SK-N-SH (cell line): Measurements from ENCODE around the gene APC2. TPM values are rescaled to one million over a fixed set of nuclear protein-coding genes. Genes with fewer than 3 reads are reported as not detected.
A peak's percentile ranks its signal among the peaks of the same experiment; 100 is the strongest.

Source experiments
- CTCF ChIA-PET: fragments of 300-600, 350-600 bp; formaldehyde crosslinking; extraction: SDS; loops from one replicate; lab custom pipeline; 2021; lab: Yijun Ruan, JAX
- POLR2A ChIA-PET: fragments of 350-600 bp; sonication (Branson Sonifier 250); formaldehyde crosslinking; extraction: SDS; loops from one replicate; lab custom pipeline; 2020; ENCODE audit warnings: antibody characterized with exemption, inconsistent platforms; lab: Yijun Ruan, JAX
- DNase-seq: peaks from one replicate; pipeline ENCODE4 v3.0.0; 2012
- H2AFZ ChIP-seq: fragments of 200-600 bp; sonication (generic); 2 replicates; pipeline ENCODE4 v1.8.1; 2016; ENCODE audit warnings: antibody characterized with exemption, mild to moderate bottlenecking, low read depth
- H3F3A ChIP-seq: fragments of 200-600 bp; sonication (generic); replicated peaks from 2 replicates; pipeline ENCODE3; 2016; ENCODE audit warnings: antibody characterized with exemption, mild to moderate bottlenecking; ENCODE audit not compliant: insufficient read depth
- H3K27ac ChIP-seq, 2 experiments: fragments of 200-500 bp in 1 of 2; fragments of 200-600 bp in 1 of 2; sonication (Bioruptor generic) in 1 of 2; sonication (generic), shearing (Covaris generic) in 1 of 2; 2 replicates each; pipeline versions ENCODE4 v1.5.1 to v1.6.1; 2014 to 2016; ENCODE audit warnings: low read depth in 2 of 2, inconsistent platforms in 1 of 2, low read length in 1 of 2, mild to moderate bottlenecking in 1 of 2, mixed read lengths in 1 of 2
- H3K27me3 ChIP-seq: fragments of 200-600 bp; sonication (generic), shearing (Covaris generic); 2 replicates; pipeline ENCODE4 v1.6.1; 2016; ENCODE audit warnings: mixed run types; ENCODE audit not compliant: insufficient read depth
- H3K36me3 ChIP-seq, 2 experiments: fragments of 200-500 bp in 1 of 2; fragments of 200-600 bp in 1 of 2; sonication (Bioruptor generic) in 1 of 2; sonication (generic) in 1 of 2; replicated peaks in 1 of 2; 2 replicates each; pipeline versions ENCODE3 to v1.5.1; 2014 to 2016; ENCODE audit warnings: low read length in 1 of 2, mild to moderate bottlenecking in 1 of 2; ENCODE audit not compliant: insufficient read depth in 2 of 2, control insufficient read depth in 1 of 2
- H3K4me1 ChIP-seq, 2 experiments: fragments of 200-500 bp in 1 of 2; fragments of 200-600 bp in 1 of 2; sonication (Bioruptor generic) in 1 of 2; sonication (generic), shearing (Covaris generic) in 1 of 2; 2 replicates each; pipeline versions ENCODE4 v1.5.1 to v1.6.1; 2014 to 2016; ENCODE audit warnings: low read depth in 1 of 2, low read length in 1 of 2, mixed run types in 1 of 2; ENCODE audit not compliant: insufficient read depth in 2 of 2, control insufficient read depth in 1 of 2
- H3K4me2 ChIP-seq: fragments of 200-600 bp; sonication (generic), shearing (Covaris generic); 2 replicates; pipeline ENCODE4 v1.6.1; 2017; ENCODE audit warnings: mixed run types
- H3K4me3 ChIP-seq, 2 experiments: fragments of 200-500 bp in 1 of 2; fragments of 200-600 bp in 1 of 2; sonication (Bioruptor generic) in 1 of 2; sonication (generic), shearing (Covaris generic) in 1 of 2; 2 replicates each; pipeline versions ENCODE4 v1.5.1 to v1.8.1; 2014 to 2016; ENCODE audit warnings: low read depth in 2 of 2, inconsistent platforms in 1 of 2, low read length in 1 of 2, mild to moderate bottlenecking in 1 of 2, mixed read lengths in 1 of 2, moderate library complexity in 1 of 2
- H3K79me2 ChIP-seq: fragments of 200-600 bp; sonication (generic); 2 replicates; pipeline ENCODE4 v1.8.1; 2017; ENCODE audit warnings: mild to moderate bottlenecking; ENCODE audit not compliant: insufficient read depth
- H3K9ac ChIP-seq: fragments of 200-600 bp; sonication (generic); 2 replicates; pipeline ENCODE4 v1.6.1; 2017; ENCODE audit warnings: mixed run types
- H3K9me2 ChIP-seq: fragments of 200-600 bp; sonication (generic); 2 replicates; pipeline ENCODE4 v1.6.1; 2017; ENCODE audit warnings: mixed run types
- H3K9me3 ChIP-seq: fragments of 200-600 bp; sonication (generic); 2 replicates; pipeline ENCODE4 v1.6.1; 2017; ENCODE audit warnings: mixed run types, mild to moderate bottlenecking, moderate library complexity
- H4K20me1 ChIP-seq: fragments of 200-600 bp; sonication (generic); 2 replicates; pipeline ENCODE4 v1.6.1; 2017; ENCODE audit warnings: mild to moderate bottlenecking, mixed run types; ENCODE audit not compliant: insufficient read depth
- CHD2 ChIP-seq: fragments of 150-350 bp; IDR thresholded peaks from 2 replicates; pipeline ENCODE4 v1.6.1; 2018; ENCODE audit warnings: low read length; ENCODE audit not compliant: partially characterized antibody
- EZH2phosphoT487 ChIP-seq: fragments of 200-600 bp; sonication (generic); IDR thresholded peaks from 2 replicates; pipeline ENCODE4 v1.6.1; 2017; ENCODE audit warnings: low read depth, mixed run types, mild to moderate bottlenecking, antibody characterized with exemption, moderate library complexity, borderline replicate concordance
- FOSL2 ChIP-seq: IDR thresholded peaks from 2 replicates; pipeline ENCODE4 v1.4.0; 2012; ENCODE audit warnings: low read depth, mild to moderate bottlenecking, moderate library complexity, borderline replicate concordance
- GABPA ChIP-seq: IDR thresholded peaks from 2 replicates; pipeline ENCODE4 v1.4.0; 2012; ENCODE audit warnings: low read depth, mild to moderate bottlenecking
- MEF2A ChIP-seq: IDR thresholded peaks from 2 replicates; pipeline ENCODE4 v1.4.0; 2012; ENCODE audit warnings: low read depth, borderline replicate concordance
- RAD21 ChIP-seq: IDR thresholded peaks from 2 replicates; pipeline ENCODE4 v1.6.1; 2012; ENCODE audit warnings: mild to moderate bottlenecking, low read length
- RCOR1 ChIP-seq: fragments of 150-350 bp; IDR thresholded peaks from 2 replicates; pipeline ENCODE4 v1.6.1; 2017; ENCODE audit warnings: antibody characterized with exemption, low read length
- SIN3A ChIP-seq: IDR thresholded peaks from 2 replicates; pipeline ENCODE4 v1.6.1; 2012; ENCODE audit warnings: low read depth, mild to moderate bottlenecking, low read length, moderate library complexity, borderline replicate concordance
- SMC3 ChIP-seq: IDR thresholded peaks from 2 replicates; pipeline ENCODE4 v1.6.1; 2012; ENCODE audit warnings: low read depth, low read length, improper control_type of control experiment
- TCF12 ChIP-seq: IDR thresholded peaks from 2 replicates; pipeline ENCODE4 v1.4.0; 2012
- TEAD4 ChIP-seq: IDR thresholded peaks from 2 replicates; pipeline ENCODE4 v1.4.0; 2012; ENCODE audit warnings: mild to moderate bottlenecking, borderline replicate concordance; ENCODE audit not compliant: insufficient read depth
- YY1 ChIP-seq: IDR thresholded peaks from 2 replicates; pipeline ENCODE4 v1.4.0; 2012; ENCODE audit warnings: low read depth, mild to moderate bottlenecking
- WGBS: methylation state at CpG from one replicate; pipeline ENCODE4 v1.1.6; 2017; ENCODE audit warnings: low lambda C conversion rate; 5-methylcytosine and 5-hydroxymethylcytosine counted together
- polyA plus RNA-seq, 3 experiments: library from polyadenylated mRNA; depleted of rRNA; stranded (reverse); fragments of >200 nt; gene quantifications; 2 replicates each; pipeline ENCODE4 v1.2.3, GENCODE V29; 2012
- TF ChIP-seq, protein P1 (sequence below): IDR thresholded peaks from 2 replicates; pipeline ENCODE4 v1.6.1; 2012; ENCODE audit warnings: mild to moderate bottlenecking, low read depth, low read length, moderate library complexity

Gene APC2
- polyA plus RNA-seq, 1 of the 3 experiments (the other 2 are of a cell fraction), result 1.3 TPM

DNA sequence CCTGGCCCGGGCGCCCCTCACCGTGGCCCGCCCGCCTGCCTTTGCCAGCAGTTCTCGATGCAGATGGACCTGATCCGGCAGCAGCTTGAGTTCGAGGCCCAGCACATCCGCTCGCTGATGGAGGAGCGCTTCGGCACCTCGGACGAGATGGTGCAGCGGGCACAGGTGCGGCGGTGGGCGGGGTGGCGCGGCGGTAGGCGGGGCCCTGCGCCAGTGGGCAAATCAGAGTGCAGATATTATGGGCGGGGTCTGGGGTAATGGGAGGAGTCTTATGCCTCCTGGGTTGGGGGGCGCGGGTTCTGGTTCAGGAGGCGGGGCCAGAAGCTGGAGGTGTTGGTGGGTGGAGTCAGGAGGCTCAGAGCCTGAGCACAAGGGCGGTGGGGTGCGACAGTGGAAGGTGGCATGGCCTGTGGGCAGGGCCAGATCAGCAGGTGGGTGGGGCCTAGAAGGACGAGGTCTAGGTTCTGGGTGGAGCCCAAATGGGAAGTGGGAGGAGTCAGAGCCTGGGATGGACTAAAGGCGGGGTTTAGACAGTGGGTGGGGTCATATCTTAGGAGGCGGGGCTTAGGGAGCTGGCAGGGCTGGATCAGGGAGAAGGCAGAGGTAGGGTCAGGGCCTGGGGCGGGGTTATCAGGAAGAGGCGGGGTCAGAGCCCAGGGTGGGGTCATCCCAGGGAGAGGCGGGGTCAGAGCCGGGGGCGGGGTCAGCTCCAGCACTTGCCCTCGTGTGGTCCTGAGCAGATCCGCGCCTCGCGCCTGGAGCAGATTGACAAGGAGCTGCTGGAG lies 5.6 kb downstream of the APC2 start:
- ChIA-PET CTCF (interaction anchor here (0.6 to 3.5 kb wide), 2 partner anchors 11 to 608 kb away, joined by 3 to 16 read pairs; no protein-coding TSS in a partner anchor), POLR2A (interaction anchor here (0.6 to 2.7 kb wide), 4 partner anchors 16 to 186 kb away, joined by 3 to 10 read pairs (median 8); partner anchors contain the start of genes CIRBP and REEP6)
- Histone ChIP-seq H3K4me1 (peaks cover 0 to 26% of the 10 kb centered on the region in 2 experiments; a peak in 1 of 4 replicates), H3K9me3 (no peaks in the 10 kb centered on the region), H3K79me2 (no peaks in the 10 kb centered on the region), H3F3A (peaks cover 9% of the 10 kb centered on the region), H4K20me1 (peaks cover 18% of the 10 kb centered on the region; the same call in 1 of the 2 replicates), H3K27ac (no peak overlapping the region; a peak in 1 of 4 replicates), H3K4me3 (no peak overlapping the region), H3K9me2 (no peaks in the 10 kb centered on the region), H3K36me3 (peaks cover 2% of the 10 kb centered on the region in 2 experiments), H3K9ac (no peak overlapping the region), H2AFZ (no peak overlapping the region), H3K4me2 (no peak overlapping the region), H3K27me3 (no peaks in the 10 kb centered on the region)
- peak; percentile 94 for DNase-seq
- no peak for TF ChIP-seq EZH2phosphoT487
- no peak for TF ChIP-seq CHD2
- 84% methylated on average over 21 of the region's 42 CpGs for WGBS

DNA sequence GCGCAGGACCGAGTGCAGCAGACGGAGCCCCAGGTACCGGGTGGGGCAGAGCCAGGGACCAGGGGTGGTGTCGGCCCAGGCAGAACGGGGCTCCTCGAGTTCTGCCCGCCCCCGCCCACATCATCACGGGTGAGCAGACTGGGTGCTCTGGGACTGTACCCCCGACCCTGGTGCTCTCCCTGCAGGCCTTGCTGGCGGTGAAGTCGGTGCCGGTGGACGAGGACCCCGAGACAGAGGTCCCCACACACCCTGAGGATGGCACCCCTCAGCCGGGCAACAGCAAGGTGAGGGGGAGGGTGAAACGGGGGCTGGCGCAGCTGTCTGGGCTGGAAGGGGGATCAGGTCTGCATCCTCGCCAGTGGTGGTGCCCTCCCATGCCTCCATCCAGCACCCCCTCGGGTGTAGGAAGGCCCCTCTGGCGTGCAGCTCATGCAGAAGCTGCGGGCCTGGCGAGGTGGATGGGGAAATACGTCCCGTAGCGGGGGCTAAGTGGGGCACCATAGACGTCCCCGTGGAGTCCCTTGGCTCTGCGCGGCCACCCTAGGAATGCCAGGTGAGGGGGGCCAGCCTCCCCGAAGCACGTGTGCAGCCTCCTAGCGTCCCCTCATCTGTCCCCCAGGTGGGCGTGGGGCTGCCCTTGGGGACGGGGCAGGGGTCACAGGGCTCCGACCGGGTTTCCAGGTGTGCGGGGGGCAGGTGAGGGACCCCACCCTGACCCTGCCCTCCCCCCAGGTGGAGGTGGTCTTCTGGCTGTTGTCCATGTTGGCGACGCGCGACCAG lies 6.4 kb downstream of the APC2 start:
- Histone ChIP-seq H3K36me3 (peaks cover 4 to 7% of the 10 kb centered on the region in 2 experiments), H3K4me1 (peaks cover 0 to 18% of the 10 kb centered on the region in 2 experiments; a peak in 1 of 4 replicates)
- no peak for TF ChIP-seq EZH2phosphoT487
- no peak for TF ChIP-seq GABPA
- no peak for TF ChIP-seq TCF12
- no peak for TF ChIP-seq SIN3A
- TF ChIP-seq MEF2A, result no peak
- TF ChIP-seq SMC3, result no peak
- no peak for TF ChIP-seq RCOR1
- no peak for TF ChIP-seq YY1
- no peak for TF ChIP-seq FOSL2
- TF ChIP-seq TEAD4, result no peak
- TF ChIP-seq RAD21, result no peak
- TF ChIP-seq, protein P1, sequence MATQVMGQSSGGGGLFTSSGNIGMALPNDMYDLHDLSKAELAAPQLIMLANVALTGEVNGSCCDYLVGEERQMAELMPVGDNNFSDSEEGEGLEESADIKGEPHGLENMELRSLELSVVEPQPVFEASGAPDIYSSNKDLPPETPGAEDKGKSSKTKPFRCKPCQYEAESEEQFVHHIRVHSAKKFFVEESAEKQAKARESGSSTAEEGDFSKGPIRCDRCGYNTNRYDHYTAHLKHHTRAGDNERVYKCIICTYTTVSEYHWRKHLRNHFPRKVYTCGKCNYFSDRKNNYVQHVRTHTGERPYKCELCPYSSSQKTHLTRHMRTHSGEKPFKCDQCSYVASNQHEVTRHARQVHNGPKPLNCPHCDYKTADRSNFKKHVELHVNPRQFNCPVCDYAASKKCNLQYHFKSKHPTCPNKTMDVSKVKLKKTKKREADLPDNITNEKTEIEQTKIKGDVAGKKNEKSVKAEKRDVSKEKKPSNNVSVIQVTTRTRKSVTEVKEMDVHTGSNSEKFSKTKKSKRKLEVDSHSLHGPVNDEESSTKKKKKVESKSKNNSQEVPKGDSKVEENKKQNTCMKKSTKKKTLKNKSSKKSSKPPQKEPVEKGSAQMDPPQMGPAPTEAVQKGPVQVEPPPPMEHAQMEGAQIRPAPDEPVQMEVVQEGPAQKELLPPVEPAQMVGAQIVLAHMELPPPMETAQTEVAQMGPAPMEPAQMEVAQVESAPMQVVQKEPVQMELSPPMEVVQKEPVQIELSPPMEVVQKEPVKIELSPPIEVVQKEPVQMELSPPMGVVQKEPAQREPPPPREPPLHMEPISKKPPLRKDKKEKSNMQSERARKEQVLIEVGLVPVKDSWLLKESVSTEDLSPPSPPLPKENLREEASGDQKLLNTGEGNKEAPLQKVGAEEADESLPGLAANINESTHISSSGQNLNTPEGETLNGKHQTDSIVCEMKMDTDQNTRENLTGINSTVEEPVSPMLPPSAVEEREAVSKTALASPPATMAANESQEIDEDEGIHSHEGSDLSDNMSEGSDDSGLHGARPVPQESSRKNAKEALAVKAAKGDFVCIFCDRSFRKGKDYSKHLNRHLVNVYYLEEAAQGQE, result no peak
- TF ChIP-seq, all 33 proteins: peak for 0
- ChIA-PET POLR2A (interaction anchor here (0.6 to 2.7 kb wide), 4 partner anchors 16 to 187 kb away, joined by 3 to 10 read pairs (median 8); partner anchors contain the start of genes CIRBP and REEP6), CTCF (interaction anchor here (0.6 to 3.5 kb wide), 2 partner anchors 11 to 607 kb away, joined by 3 to 16 read pairs; no protein-coding TSS in a partner anchor)
- Histone ChIP-seq H3K27ac (no peak overlapping the region), H3K4me3 (no peak overlapping the region), H3K9me2 (no peaks in the 10 kb centered on the region), H3K79me2 (no peaks in the 10 kb centered on the region), H3K9ac (no peak overlapping the region), H3F3A (peaks cover 9% of the 10 kb centered on the region), H3K9me3 (no peaks in the 10 kb centered on the region), H4K20me1 (peaks cover 11% of the 10 kb centered on the region; the same call in 1 of the 2 replicates), H2AFZ (no peak overlapping the region), H3K27me3 (no peaks in the 10 kb centered on the region), H3K4me2 (no peak overlapping the region)
- no peak for DNase-seq
- WGBS, result 94% methylated on average over 23 of the region's 43 CpGs
